Smooth muscle cell (in vitro differentiated cells): ENCODE measurements around the gene TAPT1. TPM values are rescaled to one million over a fixed set of nuclear protein-coding genes. Genes with fewer than 3 reads are reported as not detected.

Source experiments
- DNase-seq: peaks from one replicate; lab custom pipeline; 2025; ENCODE audit not compliant: unreplicated experiment; lab: John Stamatoyannopoulos, UW
- H2AFZ ChIP-seq: fragments of 200-600 bp; sonication (generic); 2 replicates; pipeline ENCODE4 v1.6.0; 2016; ENCODE audit warnings: antibody characterized with exemption, low read depth, mild to moderate bottlenecking
- H3F3A ChIP-seq: fragments of 200-600 bp; sonication (generic); 2 replicates; pipeline ENCODE4 v1.6.0; 2017; ENCODE audit warnings: antibody characterized with exemption, low read depth
- H3K27ac ChIP-seq: fragments of 200-600 bp; sonication (generic); 2 replicates; pipeline ENCODE4 v1.5.1; 2016; ENCODE audit warnings: low read depth, mild to moderate bottlenecking
- H3K27me3 ChIP-seq: fragments of 200-600 bp; sonication (generic); 2 replicates; pipeline ENCODE4 v1.6.1; 2016; ENCODE audit warnings: low read depth, mild to moderate bottlenecking
- H3K36me3 ChIP-seq: fragments of 200-600 bp; sonication (generic); 2 replicates; pipeline ENCODE4 v1.5.1; 2016; ENCODE audit warnings: low read depth
- H3K4me1 ChIP-seq: fragments of 200-600 bp; sonication (generic); 2 replicates; pipeline ENCODE4 v1.5.1; 2016; ENCODE audit warnings: low read depth
- H3K4me2 ChIP-seq: fragments of 200-600 bp; sonication (generic); 2 replicates; pipeline ENCODE4 v1.6.0; 2016; ENCODE audit warnings: mild to moderate bottlenecking
- H3K4me3 ChIP-seq: fragments of 200-600 bp; sonication (generic); 2 replicates; pipeline ENCODE4 v1.5.1; 2016; ENCODE audit warnings: mild to moderate bottlenecking
- H3K79me2 ChIP-seq: fragments of 200-600 bp; sonication (generic); 2 replicates; pipeline ENCODE4 v1.6.0; 2016; ENCODE audit warnings: low read depth, mild to moderate bottlenecking
- H3K9ac ChIP-seq: fragments of 200-600 bp; sonication (generic); 2 replicates; pipeline ENCODE4 v1.6.0; 2016; ENCODE audit warnings: low read depth
- H3K9me3 ChIP-seq: fragments of 200-600 bp; sonication (generic); replicated peaks from 2 replicates; pipeline ENCODE4 v1.5.1; 2016; ENCODE audit warnings: low read depth
- H4K20me1 ChIP-seq: fragments of 200-600 bp; sonication (generic); 2 replicates; pipeline ENCODE4 v1.6.0; 2016; ENCODE audit warnings: low read depth
- CTCF ChIP-seq: fragments of 200-600 bp; sonication (generic); IDR thresholded peaks from 2 replicates; pipeline ENCODE4 v1.5.1; 2017; ENCODE audit warnings: borderline replicate concordance, mild to moderate bottlenecking, antibody characterized with exemption; ENCODE audit not compliant: insufficient read depth, poor library complexity, severe bottlenecking
- WGBS: methylation state at CpG from one replicate; pipeline ENCODE4 v1.1.7; 2016; ENCODE audit warnings: low lambda C conversion rate; 5-methylcytosine and 5-hydroxymethylcytosine counted together
- polyA plus RNA-seq: library from polyadenylated mRNA; unstranded; fragments of >200 nt; fragmentation: Nextera tagmentation; extraction: Ambion mirVana; gene quantifications from 2 replicates; pipeline ENCODE4 v1.2.1, GENCODE V29; 2016
- total RNA-seq: library from RNA; depleted of rRNA; stranded (reverse); fragments of >200 nt; gene quantifications from 2 replicates; pipeline ENCODE4 v1.2.3, GENCODE V29; 2014

The TAPT1 gene
- total and polyA plus RNA-seq, 2 experiments from 2014 or later, result 7.9 to 12.9 TPM

GRCh38 chr4:16255730-16256129 lies 29.5 kb upstream of the TAPT1 start:
- no peaks in the 10 kb centered on the region for H3K36me3 ChIP-seq

GRCh38 chr4:16253127-16253960 lies 27.1 kb upstream of the TAPT1 start:
- Histone ChIP-seq H3K36me3 (no peaks in the 10 kb centered on the region), H4K20me1 (no peaks in the 10 kb centered on the region), H3K27ac (peak overlapping the region; percentile 26), H3K9ac (no peak overlapping the region), H3K4me2 (peak overlapping the region; percentile 67), H3K27me3 (no peaks in the 10 kb centered on the region), H3F3A (no peaks in the 10 kb centered on the region), H3K4me1 (no peaks in the 10 kb centered on the region), H2AFZ (no peak overlapping the region), H3K9me3 (no peaks in the 10 kb centered on the region), H3K4me3 (no peak overlapping the region), H3K79me2 (no peaks in the 10 kb centered on the region)
- no peak for DNase-seq
- no peak for TF ChIP-seq CTCF
- 30% methylated on average over 2 of the region's 2 CpGs for WGBS

More at GRCh38 chr4:16255730-16256129, 29.5 kb upstream of the TAPT1 start:
- Histone ChIP-seq H3K79me2 (no peaks in the 10 kb centered on the region), H3K27ac (no peak overlapping the region), H3K9me3 (no peaks in the 10 kb centered on the region), H3K27me3 (no peaks in the 10 kb centered on the region), H3K4me3 (no peak overlapping the region), H3F3A (no peaks in the 10 kb centered on the region), H4K20me1 (no peaks in the 10 kb centered on the region), H3K4me1 (no peaks in the 10 kb centered on the region), H2AFZ (no peak overlapping the region), H3K9ac (no peak overlapping the region), H3K4me2 (no peak overlapping the region)
- TF ChIP-seq CTCF, result no peak
- 92% methylated on average over 2 of the region's 2 CpGs for WGBS
- no peak for DNase-seq

DNA sequence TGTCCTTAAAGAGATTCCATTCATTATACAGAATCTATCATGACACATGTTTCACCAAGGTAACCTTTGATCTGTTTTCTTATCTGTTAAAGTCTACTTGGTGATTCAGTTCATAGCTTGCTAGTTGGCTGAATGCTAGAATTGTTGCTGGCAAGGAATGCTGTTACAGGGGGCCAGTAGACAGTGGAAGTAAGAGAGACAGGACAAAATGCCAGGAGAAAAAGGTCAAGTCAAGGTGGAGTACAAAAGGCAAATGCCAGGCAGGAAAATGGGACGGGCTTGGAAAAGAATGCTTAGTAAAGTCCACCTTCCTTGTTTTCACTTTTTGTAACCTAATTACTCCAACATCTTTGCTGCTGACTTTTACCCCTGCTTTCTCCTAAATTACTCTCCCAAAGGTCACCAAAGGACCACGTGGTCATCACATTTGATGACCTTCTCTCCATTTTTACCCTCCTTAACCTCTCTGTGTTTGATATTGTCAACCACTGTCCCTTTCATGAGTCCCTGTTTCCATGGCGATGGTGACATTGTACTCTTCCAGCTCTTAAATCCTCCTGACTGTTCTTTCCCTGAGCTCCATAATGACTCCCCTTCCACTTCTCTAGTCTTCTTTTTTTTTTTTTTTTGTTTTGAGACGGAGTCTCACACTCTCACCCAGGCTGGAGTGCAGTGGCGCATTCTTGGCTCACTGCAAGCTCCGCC lies 24.5 kb upstream of the TAPT1 start:
- H3K79me2 ChIP-seq, result no peaks in the 10 kb centered on the region
- WGBS, result 92% methylated on average over 6 of the region's 6 CpGs
- no peaks in the 10 kb centered on the region for H3K27me3 ChIP-seq
- H4K20me1 ChIP-seq, result no peaks in the 10 kb centered on the region
- no peak overlapping the region for H3K9ac ChIP-seq
- no peak overlapping the region for H3K4me2 ChIP-seq
- no peaks in the 10 kb centered on the region for H3K4me1 ChIP-seq
- no peak overlapping the region for H3K4me3 ChIP-seq
- H3K27ac ChIP-seq, result no peak overlapping the region
- TF ChIP-seq CTCF, result no peak
- H3K9me3 ChIP-seq, result no peaks in the 10 kb centered on the region
- no peak overlapping the region for H2AFZ ChIP-seq
- no peak for DNase-seq
- H3K36me3 ChIP-seq, result no peaks in the 10 kb centered on the region
- H3F3A ChIP-seq, result no peaks in the 10 kb centered on the region
